ENCODE measurements around the gene NRXN3.

GRCh38 chr14:79037593-79037992 is 867.4 kb downstream of the NRXN3 start:
- TF ChIP-seq POLR2A (IDR thresholded peaks at IDR 0.05; ENCODE audit: low read depth, low read length), result no peak
- TF ChIP-seq CTCF (conservative IDR thresholded peaks at IDR 0.05; ENCODE audit: low read depth, low read length), result no peak
- no peak for TF ChIP-seq CHD1 (IDR thresholded peaks at IDR 0.05; ENCODE audit: low read depth, low read length)
- no peak for TF ChIP-seq FOS (IDR thresholded peaks at IDR 0.05; ENCODE audit: low read depth, low read length)
- TF ChIP-seq RAD21 (IDR thresholded peaks at IDR 0.05; ENCODE audit: low read length), result no peak
- no peak for TF ChIP-seq MAFK (IDR thresholded peaks at IDR 0.05; ENCODE audit: low read depth, low read length)
- no peak for TF ChIP-seq RFX5 (IDR thresholded peaks at IDR 0.05; ENCODE audit: low read depth, low read length)
- no peak for TF ChIP-seq RCOR1 (IDR thresholded peaks at IDR 0.05; ENCODE audit: insufficient replicate concordance, low read length)
- no peak for TF ChIP-seq MAZ (IDR thresholded peaks at IDR 0.05; ENCODE audit: borderline replicate concordance, low read depth, low read length)
- no peak for TF ChIP-seq CEBPB (IDR thresholded peaks at IDR 0.05; ENCODE audit: low read depth, low read length)

Data from IMR-90 (cell line).